CD4-positive, alpha-beta memory T cell (primary cell): ENCODE measurements around the gene CHSY3. TPM values are rescaled to one million over a fixed set of nuclear protein-coding genes. Genes with fewer than 3 reads are reported as not detected.
"Not testable (repeated sequence)": the region's sequence is repeated elsewhere in the genome, so short reads cannot be mapped to it uniquely, and the experiment has no call there.

ENCODE experiments used
- CTCF ChIA-PET: fragments of 350-600 bp; sonication (Branson Sonifier 250); formaldehyde crosslinking; loops from one replicate; lab custom pipeline; 2021; ENCODE audit warnings: inconsistent platforms; ENCODE audit not compliant: partially characterized antibody; lab: Charles Lee
- POLR2A ChIA-PET: fragments of 350-600 bp; sonication (Branson Sonifier 250); formaldehyde crosslinking; loops from one replicate; lab custom pipeline; 2021; ENCODE audit not compliant: partially characterized antibody; lab: Charles Lee
- DNase-seq, 5 donors: peaks; one replicate each; pipeline versions ENCODE4 v3.0.0 to v3.0.0-alpha.2; 2020 to 2022; ENCODE audit warnings: mixed read lengths in 1 of 5
- H3K27ac ChIP-seq: one replicate; pipeline ENCODE4 v1.7.0; 2013; ENCODE audit warnings: low read depth, low read length
- H3K27me3 ChIP-seq: 2 replicates; pipeline ENCODE4 v1.7.0; 2013; ENCODE audit warnings: mild to moderate bottlenecking, low read length, moderate library complexity; ENCODE audit not compliant: insufficient read depth
- H3K36me3 ChIP-seq: 2 replicates; pipeline ENCODE4 v1.7.0; 2013; ENCODE audit warnings: mild to moderate bottlenecking, low read length, moderate library complexity; ENCODE audit not compliant: insufficient read depth
- H3K4me1 ChIP-seq: 2 replicates; pipeline ENCODE4 v1.7.0; 2013; ENCODE audit warnings: mild to moderate bottlenecking, low read length, moderate library complexity; ENCODE audit not compliant: insufficient read depth
- H3K4me3 ChIP-seq, 2 donors: one replicate each; pipeline ENCODE4 v1.7.0; 2013; ENCODE audit warnings: low read length in 2 of 2, mild to moderate bottlenecking in 1 of 2
- H3K9me3 ChIP-seq, 2 donors: one replicate each; pipeline ENCODE4 v1.7.0; 2013; ENCODE audit warnings: low read length in 2 of 2, control low read depth in 1 of 2; ENCODE audit not compliant: control insufficient read depth in 1 of 2
- H3K27ac Mint-ChIP-seq, 7 donors: one replicate each; pipeline ENCODE4 v1.8.0; 2020 to 2021; ENCODE audit warnings: mixed read lengths in 7 of 7, mild to moderate bottlenecking in 6 of 7, inconsistent platforms in 3 of 7, moderate library complexity in 3 of 7
- H3K27me3 Mint-ChIP-seq, 2 donors: one replicate each; pipeline ENCODE4 v1.8.0; 2020 to 2021; ENCODE audit warnings: mixed read lengths in 2 of 2
- H3K36me3 Mint-ChIP-seq, 2 donors: one replicate each; pipeline ENCODE4 v1.8.0; 2020 to 2021; ENCODE audit warnings: mixed read lengths in 2 of 2, inconsistent platforms in 1 of 2, mild to moderate bottlenecking in 1 of 2
- H3K4me1 Mint-ChIP-seq, 4 donors: one replicate each; pipeline ENCODE4 v1.8.0; 2020 to 2021; ENCODE audit warnings: mixed read lengths in 4 of 4, mild to moderate bottlenecking in 1 of 4
- H3K4me3 Mint-ChIP-seq, 8 donors: one replicate each; pipeline ENCODE4 v1.8.0; 2020 to 2021; ENCODE audit warnings: mixed read lengths in 8 of 8, mild to moderate bottlenecking in 7 of 8, moderate library complexity in 6 of 8, inconsistent platforms in 3 of 8
- H3K9me3 Mint-ChIP-seq, 8 donors: one replicate each; pipeline ENCODE4 v1.8.0; 2020 to 2021; ENCODE audit warnings: mixed read lengths in 8 of 8, mild to moderate bottlenecking in 5 of 8, inconsistent platforms in 3 of 8, moderate library complexity in 1 of 8
- intact Hi-C: fragments of 100-400 bp; cut with micrococcal nuclease; formaldehyde crosslinking; loops from one replicate; pipeline ENCODE4 v1.15.1; 2023
- polyA plus RNA-seq, 2 donors: library from polyadenylated mRNA; unstranded; fragments of 300-500 nt; fragmentation: Illumina TruSeq; gene quantifications; one replicate each; pipeline ENCODE4 v1.2.3, GENCODE V29; 2021
- total RNA-seq, 2 experiments: library from RNA; stranded (reverse); gene quantifications; one replicate each; pipeline ENCODE4 v1.2.3, GENCODE V29; 2021

Gene CHSY3
- total and polyA plus RNA-seq, 4 experiments from 2014 or later, result not detected

DNA sequence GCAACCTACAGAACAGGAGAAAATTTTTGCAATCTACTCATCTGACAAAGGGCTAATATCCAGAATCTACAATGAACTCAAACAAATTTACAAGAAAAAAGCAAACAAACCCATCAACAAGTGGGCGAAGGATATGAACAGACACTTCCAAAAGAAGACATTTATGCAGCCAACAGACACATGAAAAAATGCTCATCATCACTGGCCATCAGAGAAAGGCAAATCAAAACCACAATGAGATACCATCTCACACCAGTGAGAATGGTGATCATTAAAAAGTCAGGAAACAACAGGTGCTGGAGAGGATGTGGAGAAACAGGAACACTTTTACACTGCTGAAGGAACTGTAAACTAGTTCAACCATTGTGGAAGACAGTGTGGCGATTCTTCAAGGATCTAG is 322.3 kb downstream of the CHSY3 start:
- intact Hi-C loops, H3K4me1 Mint-ChIP-seq, H3K9me3 ChIP-seq, POLR2A ChIA-PET, H3K36me3 ChIP-seq, CTCF ChIA-PET, H3K27me3 Mint-ChIP-seq, H3K4me3 ChIP-seq, H3K9me3 Mint-ChIP-seq, DNase-seq, H3K4me3 Mint-ChIP-seq, H3K36me3 Mint-ChIP-seq, H3K27ac Mint-ChIP-seq, H3K27me3 ChIP-seq, H3K27ac ChIP-seq, H3K4me1 ChIP-seq: not testable (repeated sequence)

DNA sequence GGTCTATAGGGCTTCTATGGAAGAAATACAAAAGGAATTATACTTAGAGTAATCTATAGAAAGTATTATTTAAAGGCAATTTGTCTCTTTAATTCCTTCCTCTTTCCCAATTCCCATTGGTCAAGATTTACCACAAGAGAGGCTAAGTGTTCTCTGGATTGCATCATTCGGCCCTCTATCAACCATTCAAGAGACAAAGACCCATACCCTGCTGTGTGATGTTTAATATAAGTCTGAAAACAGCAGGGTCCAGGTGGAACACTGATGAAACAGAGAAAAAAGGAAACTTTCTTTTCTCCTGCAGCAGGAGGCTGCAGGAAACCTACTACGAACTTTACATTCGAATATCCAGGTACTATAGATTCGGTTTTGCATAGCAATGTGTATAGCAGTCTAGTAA is 323.4 kb downstream of the CHSY3 start:
- Mint-ChIP-seq H3K27me3 (peaks cover 0 to 5% of the 10 kb centered on the region in 2 donors), H3K4me3 (no peak overlapping the region), H3K4me1 (no peaks in the 10 kb centered on the region), H3K9me3 (peaks cover 0 to 7% (median 0%) of the 10 kb centered on the region in 8 donors), H3K36me3 (no peaks in the 10 kb centered on the region), H3K27ac (no peak overlapping the region)
- Histone ChIP-seq H3K9me3 (no peaks in the 10 kb centered on the region), H3K36me3 (no peaks in the 10 kb centered on the region), H3K27ac (no peak overlapping the region), H3K4me1 (no peaks in the 10 kb centered on the region), H3K27me3 (no peaks in the 10 kb centered on the region), H3K4me3 (no peak overlapping the region)
- intact Hi-C loops, result no loop called here
- POLR2A ChIA-PET, result no interaction called here
- no peak for DNase-seq
- CTCF ChIA-PET, result no interaction called here

DNA sequence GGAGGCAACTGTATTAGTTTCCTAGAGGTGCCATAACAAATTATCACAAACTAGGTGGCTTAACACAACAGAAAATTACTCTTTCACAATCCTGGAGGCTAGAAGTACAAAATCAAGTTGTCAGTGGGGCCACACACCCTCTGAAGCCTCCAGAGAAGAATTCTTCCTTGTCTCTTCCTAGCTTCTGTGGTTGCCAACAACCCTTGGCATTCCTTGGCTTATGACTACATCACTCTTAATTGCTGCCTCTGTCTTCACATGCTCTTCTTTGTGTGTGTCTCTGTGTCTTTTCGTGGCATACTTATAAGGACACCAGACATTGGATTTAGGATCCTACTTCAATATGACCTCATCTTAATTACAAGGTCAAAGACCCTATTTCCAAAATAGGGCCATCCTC is 327.5 kb downstream of the CHSY3 start:
- Histone ChIP-seq H3K4me1 (no peaks in the 10 kb centered on the region), H3K27me3 (no peaks in the 10 kb centered on the region), H3K4me3 (no peak overlapping the region), H3K9me3 (no peaks in the 10 kb centered on the region), H3K27ac (no peak overlapping the region), H3K36me3 (no peaks in the 10 kb centered on the region)
- ChIA-PET POLR2A (no interaction called here), CTCF (no interaction called here)
- H3K4me3 Mint-ChIP-seq, result no peak overlapping the region
- DNase-seq, result no peak
- H3K27ac Mint-ChIP-seq, result no peak overlapping the region
- no peaks in the 10 kb centered on the region for H3K4me1 Mint-ChIP-seq
- peaks cover 0 to 2% of the 10 kb centered on the region in 2 donors for H3K27me3 Mint-ChIP-seq
- intact Hi-C loops, result no loop called here
- H3K36me3 Mint-ChIP-seq, result no peaks in the 10 kb centered on the region
- peaks cover 0 to 11% (median 2%) of the 10 kb centered on the region in 8 donors for H3K9me3 Mint-ChIP-seq

DNA sequence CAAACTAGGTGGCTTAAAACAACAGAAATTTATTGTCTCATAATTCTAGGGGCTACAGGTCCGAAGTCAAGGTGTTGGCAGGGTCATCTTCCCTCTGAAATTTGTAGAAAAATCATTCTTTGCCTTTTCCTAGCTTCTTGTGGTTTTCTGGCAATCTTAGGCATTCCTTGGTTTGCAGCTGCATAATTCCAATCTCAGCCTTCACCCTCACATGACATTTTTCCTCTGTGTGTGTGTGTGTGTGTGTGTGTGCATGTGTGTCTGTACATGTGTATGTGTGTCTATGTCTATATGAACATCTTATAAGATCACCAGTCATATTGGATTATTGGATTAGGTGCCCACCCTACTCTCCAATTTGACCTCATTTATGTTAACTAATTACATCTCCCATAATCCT is 330.6 kb downstream of the CHSY3 start:
- Mint-ChIP-seq H3K4me3 (no peak overlapping the region), H3K27me3 (peaks cover 0 to 1% of the 10 kb centered on the region in 2 donors), H3K36me3 (no peaks in the 10 kb centered on the region), H3K4me1 (no peaks in the 10 kb centered on the region), H3K27ac (no peak overlapping the region), H3K9me3 (peaks cover 0 to 10% (median 0%) of the 10 kb centered on the region in 8 donors)
- no peak overlapping the region for H3K4me3 ChIP-seq
- H3K27me3 ChIP-seq, result no peaks in the 10 kb centered on the region
- DNase-seq, result no peak
- H3K27ac ChIP-seq, result no peak overlapping the region
- H3K9me3 ChIP-seq, result no peaks in the 10 kb centered on the region
- ChIA-PET POLR2A (no interaction called here), CTCF (no interaction called here)
- H3K4me1 ChIP-seq, result no peaks in the 10 kb centered on the region
- no peaks in the 10 kb centered on the region for H3K36me3 ChIP-seq
- intact Hi-C loops, result no loop called here

Other genes with a start within 250 kb of the CHSY3 start
- not detected for gene MINAR2, start 156.4 kb upstream of the CHSY3 start, total RNA-seq
- not detected for gene MINAR2, start 156.4 kb upstream of the CHSY3 start, polyA plus RNA-seq